ENCODE measurements around the gene ROBO4. TPM values are rescaled to one million over a fixed set of nuclear protein-coding genes. Genes with fewer than 3 reads are reported as not detected.

The ROBO4 gene
- total RNA-seq, 2 donors from 2014 or later: 13.2 to 21.4 TPM

DNA sequence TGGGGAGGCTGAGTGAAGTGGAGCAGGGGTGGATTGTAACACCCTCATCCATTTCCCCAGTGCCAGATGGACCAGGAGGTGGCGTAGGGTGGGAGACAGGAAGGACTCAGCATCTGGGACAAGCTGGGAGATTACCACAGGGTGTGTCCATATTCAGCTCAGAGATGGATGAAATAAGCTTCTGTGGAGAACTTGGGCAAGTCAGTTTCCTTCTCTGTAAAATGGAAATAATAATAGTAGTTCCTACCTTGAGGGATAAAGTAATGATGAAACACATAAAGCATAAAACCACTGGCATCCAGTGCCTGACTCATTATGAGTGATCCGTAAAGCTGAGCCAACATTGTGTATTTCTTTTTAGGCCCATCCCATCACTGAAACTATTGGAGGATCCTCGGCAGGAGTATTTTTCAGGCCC lies 607 bp upstream of the ROBO4 start:
- no peaks in the 10 kb centered on the region for H3K4me1 ChIP-seq
- no peak for TF ChIP-seq POLR2A (IDR thresholded peaks at IDR 0.05)
- TF ChIP-seq, protein P1, sequence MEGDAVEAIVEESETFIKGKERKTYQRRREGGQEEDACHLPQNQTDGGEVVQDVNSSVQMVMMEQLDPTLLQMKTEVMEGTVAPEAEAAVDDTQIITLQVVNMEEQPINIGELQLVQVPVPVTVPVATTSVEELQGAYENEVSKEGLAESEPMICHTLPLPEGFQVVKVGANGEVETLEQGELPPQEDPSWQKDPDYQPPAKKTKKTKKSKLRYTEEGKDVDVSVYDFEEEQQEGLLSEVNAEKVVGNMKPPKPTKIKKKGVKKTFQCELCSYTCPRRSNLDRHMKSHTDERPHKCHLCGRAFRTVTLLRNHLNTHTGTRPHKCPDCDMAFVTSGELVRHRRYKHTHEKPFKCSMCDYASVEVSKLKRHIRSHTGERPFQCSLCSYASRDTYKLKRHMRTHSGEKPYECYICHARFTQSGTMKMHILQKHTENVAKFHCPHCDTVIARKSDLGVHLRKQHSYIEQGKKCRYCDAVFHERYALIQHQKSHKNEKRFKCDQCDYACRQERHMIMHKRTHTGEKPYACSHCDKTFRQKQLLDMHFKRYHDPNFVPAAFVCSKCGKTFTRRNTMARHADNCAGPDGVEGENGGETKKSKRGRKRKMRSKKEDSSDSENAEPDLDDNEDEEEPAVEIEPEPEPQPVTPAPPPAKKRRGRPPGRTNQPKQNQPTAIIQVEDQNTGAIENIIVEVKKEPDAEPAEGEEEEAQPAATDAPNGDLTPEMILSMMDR (IDR thresholded peaks at IDR 0.05): no peak
- ATAC-seq (no peak), DNase-seq (no peak)
- H3K9me3 ChIP-seq: no peaks in the 10 kb centered on the region
- intact Hi-C loops (cut with DNase I): no loop called here
- no peaks in the 10 kb centered on the region for H3K27me3 ChIP-seq
- WGBS, 2 donors: 62 to 64% methylated on average over 3 of the region's 3 CpGs
- no peaks in the 10 kb centered on the region for H3K36me3 ChIP-seq (replicated peaks in 1 of 2; ENCODE audit: insufficient read depth in 1 of 2, low read depth in 2 of 2)
- no peak overlapping the region for H3K4me3 ChIP-seq
- H3K27ac ChIP-seq: peak overlapping the region in 2 of 4 donors; percentile 53 to 58

DNA sequence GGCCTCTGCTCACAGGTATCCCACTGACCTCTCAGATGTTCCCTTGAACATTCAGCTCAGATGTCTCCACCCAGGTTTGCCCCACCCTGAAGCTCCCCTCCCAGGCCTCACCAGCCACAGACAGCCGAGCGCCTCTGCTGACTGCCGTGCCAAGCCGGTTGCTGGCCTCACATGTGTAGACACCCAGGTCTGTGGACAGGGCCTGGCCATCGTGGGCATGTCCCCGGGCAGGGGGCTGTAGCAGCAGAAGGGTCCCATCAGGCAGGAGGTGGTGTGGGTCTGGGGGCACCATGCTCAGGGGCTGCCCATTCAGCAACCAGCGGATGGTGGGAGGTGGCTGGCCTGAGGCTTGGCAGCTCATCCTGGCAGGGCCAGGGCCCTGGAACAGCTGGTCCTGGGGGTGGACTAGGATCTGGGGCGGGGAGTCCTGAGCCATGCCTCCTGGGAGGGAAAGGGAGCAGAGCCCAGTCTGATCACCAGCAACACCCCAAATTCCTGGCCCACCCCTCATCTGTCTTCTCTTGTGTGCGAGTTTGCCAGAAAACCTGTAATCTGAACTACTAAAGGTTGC lies 759 bp downstream of the ROBO4 start:
- 69 to 83% methylated on average over 6 to 8 of the region's 9 CpGs for WGBS, 2 donors
- Histone ChIP-seq H3K27me3 (no peaks in the 10 kb centered on the region), H3K36me3 (replicated peaks in 1 of 2; ENCODE audit: insufficient read depth in 1 of 2, low read depth in 2 of 2) (no peaks in the 10 kb centered on the region), H3K4me3 (no peak overlapping the region), H3K27ac (peak overlapping the region in 2 of 4 donors; percentile 53 to 58), H3K9me3 (no peaks in the 10 kb centered on the region), H3K4me1 (no peaks in the 10 kb centered on the region)
- no peak for DNase-seq
- TF ChIP-seq POLR2A (IDR thresholded peaks at IDR 0.05): no peak
- TF ChIP-seq, protein P1 (IDR thresholded peaks at IDR 0.05): no peak
- intact Hi-C loops (cut with DNase I): no loop called here
- no peak for ATAC-seq

DNA sequence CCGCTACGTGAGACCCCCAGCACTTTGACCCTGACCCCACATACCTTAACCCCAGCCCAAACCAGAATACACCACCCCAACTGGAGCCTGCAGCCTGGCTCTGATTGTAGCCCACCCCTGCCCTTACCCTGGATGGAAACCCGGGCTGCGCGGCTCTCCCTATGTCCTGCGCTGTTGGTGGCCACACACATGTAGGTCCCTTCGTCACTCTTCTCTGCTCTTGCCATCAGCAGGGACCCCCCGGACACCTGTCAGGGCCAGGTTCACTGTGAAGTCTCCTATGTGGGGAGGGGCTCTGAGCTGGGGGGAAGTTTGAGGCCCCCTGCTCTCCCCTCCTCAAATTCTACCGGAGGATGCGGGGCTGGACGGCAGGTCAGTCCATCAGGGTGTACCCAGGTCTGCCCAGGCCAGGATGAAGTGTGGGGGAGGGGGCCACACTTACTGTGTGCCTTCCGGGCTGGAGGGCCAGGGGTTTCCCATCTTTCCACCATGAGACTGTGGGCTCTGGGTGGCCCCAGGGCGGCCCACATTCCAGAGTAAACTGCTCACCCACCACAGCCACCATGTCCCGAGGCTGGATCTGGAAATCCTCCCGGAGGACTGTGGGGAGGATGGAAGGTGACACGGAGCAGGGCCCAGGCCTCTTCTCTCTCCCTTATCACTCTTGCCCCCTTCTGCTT lies 1.5 kb downstream of the ROBO4 start:
- H3K4me1 ChIP-seq: no peaks in the 10 kb centered on the region
- no peaks in the 10 kb centered on the region for H3K27me3 ChIP-seq
- DNase-seq: no peak
- no peak for ATAC-seq
- no peaks in the 10 kb centered on the region for H3K9me3 ChIP-seq
- WGBS, 2 donors: 68 to 78% methylated on average over 14 to 16 of the region's 16 CpGs
- no peak overlapping the region for H3K4me3 ChIP-seq
- TF ChIP-seq, protein P1 (IDR thresholded peaks at IDR 0.05): no peak
- TF ChIP-seq POLR2A (IDR thresholded peaks at IDR 0.05): no peak
- peak overlapping the region in 2 of 4 donors; percentile 24 to 58 for H3K27ac ChIP-seq
- H3K36me3 ChIP-seq (replicated peaks in 1 of 2; ENCODE audit: insufficient read depth in 1 of 2, low read depth in 2 of 2): no peaks in the 10 kb centered on the region
- intact Hi-C loops (cut with DNase I): no loop called here

DNA sequence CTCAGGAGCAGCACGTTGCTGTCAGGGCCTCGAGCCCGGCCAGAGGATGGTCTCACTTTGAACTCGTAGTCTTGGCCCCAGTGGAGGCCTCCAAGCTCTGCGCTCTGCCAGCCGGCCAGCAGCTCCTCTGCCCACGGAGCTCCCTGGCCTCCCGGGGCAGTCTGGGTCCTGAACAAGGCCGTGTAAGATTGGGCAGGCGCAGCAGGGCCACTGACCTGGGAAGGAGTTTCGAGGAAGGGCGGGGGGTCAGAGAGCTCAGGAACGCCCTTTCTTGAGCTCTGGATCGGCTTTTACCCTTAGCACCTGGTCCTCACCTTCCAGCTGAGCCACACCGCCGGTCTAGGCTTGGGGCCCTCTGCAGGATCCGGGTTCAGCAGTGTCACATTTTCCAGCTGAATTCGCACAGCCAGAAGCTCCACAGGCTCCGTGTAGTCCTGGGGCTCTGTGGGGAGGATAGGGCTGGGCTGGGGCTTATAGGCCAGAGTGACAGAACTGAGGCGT lies 2.1 kb downstream of the ROBO4 start:
- TF ChIP-seq, protein P1 (IDR thresholded peaks at IDR 0.05): no peak
- no peak for TF ChIP-seq POLR2A (IDR thresholded peaks at IDR 0.05)
- Histone ChIP-seq H3K27ac (peak overlapping the region in 1 of 4 donors; percentile 24), H3K4me1 (no peaks in the 10 kb centered on the region), H3K9me3 (no peaks in the 10 kb centered on the region), H3K36me3 (replicated peaks in 1 of 2; ENCODE audit: insufficient read depth in 1 of 2, low read depth in 2 of 2) (no peaks in the 10 kb centered on the region), H3K27me3 (no peaks in the 10 kb centered on the region), H3K4me3 (no peak overlapping the region)
- ATAC-seq: no peak
- no peak for DNase-seq
- WGBS, 2 donors: 79 to 85% methylated on average over 8 to 18 of the region's 20 CpGs
- intact Hi-C loops (cut with DNase I): no loop called here
